HG02678 (cell line): Measurements from ENCODE around the gene ESRRA.

Source experiments
- ATAC-seq: cut with Tn5 transposase; IDR thresholded peaks from one replicate; pipeline ENCODE4 v1.9.1; 2021; ENCODE audit warnings: mild to moderate bottlenecking, moderate library complexity; ENCODE audit not compliant: unreplicated experiment

ESRRA gene

GRCh38 chr11:64361659-64362058 is 56.3 kb downstream of the ESRRA start:
- ATAC-seq = no peak

GRCh38 chr11:64362339-64362738 is 57.0 kb downstream of the ESRRA start:
- ATAC-seq = no peak

- ATAC-seq = no peak
These were observed 59.1 kb downstream of the ESRRA start for GRCh38 chr11:64364435-64364834.

- no peak for ATAC-seq
These were observed 59.6 kb downstream of the ESRRA start for GRCh38 chr11:64364911-64365310.
